DOHH2 (cell line): ENCODE results near the gene C1orf146.

Experiments used
- CTCF ChIP-seq: fragments of 200-600 bp; sonication (generic); IDR thresholded peaks from one replicate; pipeline ENCODE4 v1.5.1; 2014; ENCODE audit warnings: antibody characterized with exemption, mild to moderate bottlenecking, low read depth, low read length; ENCODE audit not compliant: poor library complexity, severe bottlenecking
- EZH2phosphoT487 ChIP-seq: fragments of 200-600 bp; sonication (generic); IDR thresholded peaks from 2 replicates; pipeline ENCODE4 v1.6.1; 2017; ENCODE audit warnings: borderline replicate concordance, mild to moderate bottlenecking, antibody characterized with exemption, low read length, moderate library complexity, mixed read lengths

- TF ChIP-seq CTCF (no peak), EZH2phosphoT487 (no peak)
Measured at GRCh38 chr1:92188436-92189255, 29.1 kb upstream of the C1orf146 start.
